ENCODE data around the gene TAMM41. TPM values are rescaled to one million over a fixed set of nuclear protein-coding genes. Genes with fewer than 3 reads are reported as not detected.

The TAMM41 gene, protein sequence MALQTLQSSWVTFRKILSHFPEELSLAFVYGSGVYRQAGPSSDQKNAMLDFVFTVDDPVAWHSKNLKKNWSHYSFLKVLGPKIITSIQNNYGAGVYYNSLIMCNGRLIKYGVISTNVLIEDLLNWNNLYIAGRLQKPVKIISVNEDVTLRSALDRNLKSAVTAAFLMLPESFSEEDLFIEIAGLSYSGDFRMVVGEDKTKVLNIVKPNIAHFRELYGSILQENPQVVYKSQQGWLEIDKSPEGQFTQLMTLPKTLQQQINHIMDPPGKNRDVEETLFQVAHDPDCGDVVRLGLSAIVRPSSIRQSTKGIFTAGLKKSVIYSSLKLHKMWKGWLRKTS
- total RNA-seq: 3.7 and 4.4 TPM in 2 replicates

DNA sequence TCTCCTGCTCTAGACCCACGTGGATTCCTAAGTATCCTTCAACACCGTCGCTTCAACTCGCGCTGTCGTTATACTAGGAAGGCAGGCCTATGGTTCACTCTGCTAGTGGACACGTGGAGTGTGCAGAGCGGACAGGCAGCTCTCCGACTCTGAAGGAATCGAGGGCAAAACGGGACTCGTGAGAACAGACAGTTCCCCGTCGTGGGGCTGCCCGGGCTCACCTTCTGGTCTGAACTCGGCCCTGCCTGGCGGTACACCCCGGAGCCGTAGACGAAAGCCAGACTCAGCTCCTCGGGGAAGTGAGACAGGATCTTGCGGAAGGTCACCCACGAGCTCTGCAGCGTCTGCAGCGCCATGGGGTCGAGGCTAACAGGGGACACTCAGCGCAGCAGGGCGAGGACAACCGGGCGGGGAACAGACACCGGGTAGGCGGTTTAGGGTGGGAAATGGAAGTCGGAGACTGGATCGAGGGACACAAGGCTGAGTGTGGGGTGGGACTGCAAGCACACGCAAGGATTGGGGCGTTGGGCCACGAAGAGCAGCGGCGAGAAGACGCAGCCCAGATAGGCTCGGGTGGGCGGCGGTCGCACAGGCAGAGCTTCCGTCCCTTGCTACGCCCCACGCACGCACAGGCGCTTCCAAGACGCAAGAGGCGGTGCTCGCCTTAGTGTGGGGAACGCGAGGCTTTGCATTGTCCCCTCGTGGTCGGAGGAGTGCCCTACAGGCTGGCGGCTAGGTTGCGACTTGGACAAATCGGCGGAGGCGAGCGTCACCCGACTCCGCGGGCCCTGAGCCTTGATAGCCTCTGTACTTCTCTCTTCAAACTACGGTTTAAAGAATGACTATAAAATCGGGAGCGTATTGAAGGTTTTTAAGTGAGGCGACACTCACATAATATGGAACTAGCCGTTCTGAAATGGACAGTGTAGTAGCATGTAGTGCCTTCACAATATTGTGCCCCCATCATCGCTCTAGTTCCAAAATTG, at the start of gene TAMM41:
Gene TAMM41 (minus strand): TSS at position 605 of the 986 bp plus-strand sequence. CDS start 249 bp downstream, at position 356.

Other genes with a start within 250 kb of the TAMM41 start
- gene VGLL4, start 203.0 kb downstream of the TAMM41 start, total RNA-seq: 64.7 and 120 TPM in 2 replicates
- 0.33 and 0.43 TPM in 2 replicates for gene SYN2, start 157.5 kb upstream of the TAMM41 start, total RNA-seq